Parathyroid adenoma (tissue), 2 donors: ENCODE results near the gene MTG2.

Experiments used
- H2AFZ ChIP-seq: fragments of 300-600 bp; sonication (generic); one replicate; pipeline ENCODE4 v1.7.0; 2017; ENCODE audit warnings: antibody characterized with exemption, mild to moderate bottlenecking
- H3K27ac ChIP-seq: fragments of 300-600 bp; sonication (generic); one replicate; pipeline ENCODE4 v1.7.0; 2017
- H3K27me3 ChIP-seq: fragments of 300-600 bp; sonication (generic); one replicate; pipeline ENCODE4 v1.7.0; 2017; ENCODE audit warnings: low read length; ENCODE audit not compliant: control insufficient read depth, insufficient read depth
- H3K36me3 ChIP-seq: fragments of 300-600 bp; sonication (generic); one replicate; pipeline ENCODE4 v1.7.0; 2017; ENCODE audit warnings: low read length; ENCODE audit not compliant: control insufficient read depth, insufficient read depth
- H3K4me1 ChIP-seq: fragments of 300-600 bp; sonication (generic); one replicate; pipeline ENCODE4 v1.7.0; 2017; ENCODE audit warnings: control low read depth
- H3K4me2 ChIP-seq: fragments of 300-600 bp; sonication (generic); one replicate; pipeline ENCODE4 v1.7.0; 2017; ENCODE audit warnings: low read length
- H3K4me3 ChIP-seq: fragments of 300-600 bp; sonication (generic); one replicate; pipeline ENCODE4 v1.7.0; 2017; ENCODE audit warnings: low read depth, low read length
- H3K79me2 ChIP-seq: fragments of 300-600 bp; sonication (generic); one replicate; pipeline ENCODE4 v1.7.0; 2017; ENCODE audit warnings: control low read depth
- H3K9ac ChIP-seq: fragments of 300-600 bp; sonication (generic); one replicate; pipeline ENCODE4 v1.7.0; 2017; ENCODE audit warnings: mild to moderate bottlenecking
- H3K9me3 ChIP-seq: fragments of 300-600 bp; sonication (generic); one replicate; pipeline ENCODE4 v1.7.0; 2017; ENCODE audit warnings: low read length; ENCODE audit not compliant: control insufficient read depth
- CTCF ChIP-seq: fragments of 300-600 bp; sonication (generic); IDR thresholded peaks from one replicate; pipeline ENCODE4 v1.7.0; 2017; ENCODE audit warnings: antibody characterized with exemption, mild to moderate bottlenecking
- donor health status: primary hyperparathyroidism.

The MTG2 gene

GRCh38 chr20:62182469-62183425 is at the start of gene MTG2:
Gene MTG2, plus strand, starts transcription at chr20:62183028. Its CDS starts 10,393 bp downstream, at chr20:62193421.
- Histone ChIP-seq H3K4me3 (peak within 1 kb of the TSS; percentile 96), H3K79me2 (peaks cover 25% of the 10 kb centered on the region), H2AFZ (peak within 1 kb of the TSS; percentile 86), H3K27ac (peak within 1 kb of the TSS; percentile 82), H3K9me3 (no peaks in the 10 kb centered on the region), H3K4me1 (peaks cover 4% of the 10 kb centered on the region), H3K4me2 (peak within 1 kb of the TSS; percentile 100), H3K9ac (peak within 1 kb of the TSS; percentile 85), H3K36me3 (no peaks in the 10 kb centered on the region), H3K27me3 (no peaks in the 10 kb centered on the region)
- no peak for TF ChIP-seq CTCF

- no peak overlapping the region for H2AFZ ChIP-seq
- no peaks in the 10 kb centered on the region for H3K4me1 ChIP-seq
- peaks cover 9% of the 10 kb centered on the region for H3K79me2 ChIP-seq
- H3K27ac ChIP-seq = no peak overlapping the region
- no peaks in the 10 kb centered on the region for H3K27me3 ChIP-seq
- no peak for TF ChIP-seq CTCF
- no peaks in the 10 kb centered on the region for H3K9me3 ChIP-seq
- no peaks in the 10 kb centered on the region for H3K36me3 ChIP-seq
- no peak overlapping the region for H3K9ac ChIP-seq
- H3K4me3 ChIP-seq = no peak overlapping the region
- H3K4me2 ChIP-seq = no peak overlapping the region
These were observed 49.6 kb upstream of the MTG2 start for GRCh38 chr20:62133051-62133845.

GRCh38 chr20:62133864-62134263 is 49.0 kb upstream of the MTG2 start:
- Histone ChIP-seq H3K4me1 (no peaks in the 10 kb centered on the region), H3K4me3 (no peak overlapping the region), H3K9me3 (no peaks in the 10 kb centered on the region), H3K27ac (no peak overlapping the region), H3K79me2 (peaks cover 9% of the 10 kb centered on the region), H3K4me2 (no peak overlapping the region), H3K27me3 (no peaks in the 10 kb centered on the region), H2AFZ (no peak overlapping the region), H3K9ac (no peak overlapping the region), H3K36me3 (no peaks in the 10 kb centered on the region)
- no peak for TF ChIP-seq CTCF

GRCh38 chr20:62134735-62135231 is 48.0 kb upstream of the MTG2 start:
- Histone ChIP-seq H3K4me3 (no peak overlapping the region), H3K4me1 (no peaks in the 10 kb centered on the region), H3K9me3 (no peaks in the 10 kb centered on the region), H3K4me2 (no peak overlapping the region), H3K36me3 (no peaks in the 10 kb centered on the region), H3K27ac (no peak overlapping the region), H3K79me2 (peaks cover 6% of the 10 kb centered on the region), H2AFZ (no peak overlapping the region), H3K27me3 (no peaks in the 10 kb centered on the region), H3K9ac (no peak overlapping the region)
- TF ChIP-seq CTCF = no peak
